ENCODE results near the gene NTSR1.

Gene NTSR1

DNA sequence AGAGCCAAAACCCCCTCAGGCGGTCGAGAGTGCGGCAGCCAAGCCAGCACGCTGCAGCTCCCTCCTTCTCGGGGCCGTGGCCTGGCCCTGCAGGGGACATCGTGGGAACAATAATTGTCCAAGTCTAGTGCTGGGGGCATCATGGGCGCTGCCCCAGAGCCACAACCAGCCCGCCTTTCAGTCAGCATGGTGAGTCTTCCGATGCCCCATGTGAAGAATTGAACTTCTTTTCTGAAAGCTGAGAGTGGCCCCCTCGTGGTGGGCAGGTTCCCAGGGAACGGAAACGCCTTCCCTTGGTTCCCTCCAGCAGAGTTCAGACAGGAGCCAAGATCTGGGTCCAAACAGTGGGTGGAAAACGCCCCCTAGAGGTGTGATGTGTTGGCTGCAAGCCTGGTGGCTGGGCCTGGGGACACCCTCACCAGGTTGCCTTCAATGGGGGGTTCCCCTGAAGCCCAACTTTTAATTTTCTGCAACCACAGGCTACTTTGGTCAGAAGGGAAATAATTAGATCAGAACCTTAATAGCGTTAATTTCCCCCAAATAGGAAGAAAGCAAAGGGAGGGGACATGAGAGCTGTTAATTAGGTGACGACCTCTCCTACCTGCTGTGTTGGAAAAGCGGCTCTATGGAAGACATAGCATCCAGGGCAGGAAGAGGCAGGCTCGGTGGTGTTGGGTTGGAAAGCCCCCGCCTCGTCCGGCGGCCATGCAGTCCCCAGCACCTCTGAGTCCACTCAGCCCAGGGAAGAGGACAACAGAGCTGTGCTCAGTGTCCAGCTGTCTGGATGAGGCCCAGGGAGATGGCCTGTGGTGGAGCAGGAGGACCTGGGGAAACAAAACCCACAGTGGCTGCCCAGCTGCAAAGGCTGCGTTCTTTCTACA, 82.9 kb downstream of the NTSR1 start:
- DNase-seq = no peak

GRCh38 chr20:62792182-62792939, 83.7 kb downstream of the NTSR1 start:
- no peak for DNase-seq

- no peak for DNase-seq
These were observed 84.5 kb downstream of the NTSR1 start for GRCh38 chr20:62792940-62793756.

GRCh38 chr20:62793757-62794006, 85.0 kb downstream of the NTSR1 start:
- DNase-seq = no peak

DNA sequence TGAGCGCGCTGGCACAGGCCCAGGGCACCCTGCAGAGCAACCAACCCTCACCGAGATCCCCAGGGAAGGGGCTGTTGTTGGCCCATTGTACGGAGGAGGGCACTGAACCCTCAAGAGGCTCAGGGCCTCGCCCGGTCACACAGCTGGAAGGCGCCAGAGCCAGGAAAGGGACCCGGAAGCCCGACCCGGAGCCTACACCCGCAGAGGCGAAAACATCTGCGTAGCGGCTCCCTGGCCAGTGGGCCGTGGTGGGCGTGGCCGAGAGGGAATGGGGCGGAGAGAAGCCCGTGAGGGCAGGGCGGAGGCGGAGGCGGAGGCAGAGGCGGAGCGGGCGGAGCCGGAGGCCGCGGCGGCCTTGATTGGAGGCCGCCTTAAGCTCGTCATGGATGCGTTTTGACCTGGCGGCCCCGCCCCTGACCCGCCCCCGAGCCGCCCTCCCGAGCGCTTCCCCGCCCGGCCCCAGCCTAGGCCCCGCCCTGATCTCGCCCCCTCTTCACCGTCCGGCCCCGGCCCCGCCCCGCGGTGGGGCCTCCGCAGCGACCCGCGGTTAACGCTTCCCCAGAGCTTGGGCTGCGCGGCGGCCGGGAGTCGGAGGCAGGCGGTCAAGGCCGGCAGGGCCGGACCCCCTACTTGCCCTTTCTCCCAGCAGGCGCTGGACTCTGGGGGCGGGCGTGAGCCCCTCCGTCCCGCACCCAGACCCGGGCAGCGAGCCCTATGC, 85.5 kb downstream of the NTSR1 start:
- DNase-seq = peak; percentile 87

DNA sequence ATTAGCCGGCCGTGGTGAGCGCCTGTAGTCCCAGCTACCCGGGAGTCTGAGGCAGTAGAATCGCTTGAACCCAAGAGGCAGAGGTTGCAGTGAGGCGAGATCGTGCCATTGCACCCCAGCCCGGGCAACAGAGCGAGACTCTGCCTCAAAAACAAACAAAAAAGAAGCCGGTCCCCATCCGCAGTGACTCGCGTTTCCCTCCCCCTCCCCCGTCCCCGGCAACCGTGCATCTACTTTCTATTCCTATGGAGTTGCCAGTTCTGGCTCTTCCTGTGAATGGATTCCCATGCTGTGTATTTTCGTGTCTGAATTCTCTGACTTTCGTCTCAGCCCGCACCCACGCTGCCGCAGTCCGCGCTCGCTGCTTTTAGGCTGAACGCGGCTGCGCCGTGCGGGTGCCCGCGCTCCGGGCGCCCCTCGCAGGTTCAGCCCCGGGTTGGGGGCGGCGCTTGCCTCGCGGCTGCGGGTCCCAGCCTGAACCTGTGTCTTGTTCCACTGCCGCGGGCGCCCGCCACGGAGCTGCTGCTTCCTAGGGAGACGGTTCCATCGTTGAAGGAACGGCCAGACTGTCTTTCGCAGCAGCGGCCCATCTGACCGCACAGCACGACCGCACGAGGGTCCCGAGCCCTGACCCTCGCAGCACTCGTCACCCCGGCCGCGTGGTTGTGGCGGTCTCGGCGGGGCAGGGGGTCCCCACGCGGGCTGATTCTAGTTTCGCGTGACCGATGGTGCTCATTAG, 86.6 kb downstream of the NTSR1 start:
- peak; percentile 55 for DNase-seq

DNA sequence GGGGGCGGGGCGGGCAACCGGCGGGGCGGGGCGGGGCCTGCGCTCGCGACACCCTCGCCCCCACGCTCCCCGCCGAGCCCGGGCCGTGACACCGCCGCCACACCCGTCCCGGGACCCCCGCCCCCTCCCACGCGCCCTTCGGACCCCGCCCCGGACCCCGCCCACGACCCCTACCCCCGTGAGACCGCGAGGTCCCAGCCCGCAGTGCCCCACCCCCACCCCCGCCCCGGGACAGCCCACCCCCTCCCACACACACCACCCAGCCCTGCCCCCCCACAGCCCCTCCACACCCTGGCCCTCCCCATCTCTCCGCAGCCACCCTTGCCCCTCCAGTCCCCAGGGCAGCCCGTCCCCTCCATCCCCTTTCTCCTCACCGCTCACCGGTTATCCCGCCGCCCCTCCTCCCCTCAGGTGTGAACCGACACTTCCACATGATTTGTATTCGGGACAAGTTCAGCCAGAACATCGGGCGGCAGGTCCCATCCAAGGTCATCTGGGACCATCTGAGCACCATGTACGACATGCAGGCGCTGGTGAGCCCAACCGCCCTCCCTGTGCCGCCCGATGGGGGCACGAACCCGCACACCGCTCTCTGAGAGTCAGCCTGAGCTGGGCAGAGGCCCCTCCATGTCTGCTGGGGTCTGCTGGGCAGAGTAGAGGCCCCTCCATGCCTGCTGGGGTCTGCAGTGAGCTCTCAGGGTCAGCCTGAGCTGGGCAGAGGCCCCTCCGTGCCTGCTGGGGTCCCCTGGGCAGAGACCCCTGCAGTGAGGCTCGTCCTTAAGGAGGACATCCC, 88.3 kb downstream of the NTSR1 start:
- no peak for DNase-seq

- DNase-seq = no peak
These were observed 89.3 kb downstream of the NTSR1 start for GRCh38 chr20:62797671-62798532.

DNA sequence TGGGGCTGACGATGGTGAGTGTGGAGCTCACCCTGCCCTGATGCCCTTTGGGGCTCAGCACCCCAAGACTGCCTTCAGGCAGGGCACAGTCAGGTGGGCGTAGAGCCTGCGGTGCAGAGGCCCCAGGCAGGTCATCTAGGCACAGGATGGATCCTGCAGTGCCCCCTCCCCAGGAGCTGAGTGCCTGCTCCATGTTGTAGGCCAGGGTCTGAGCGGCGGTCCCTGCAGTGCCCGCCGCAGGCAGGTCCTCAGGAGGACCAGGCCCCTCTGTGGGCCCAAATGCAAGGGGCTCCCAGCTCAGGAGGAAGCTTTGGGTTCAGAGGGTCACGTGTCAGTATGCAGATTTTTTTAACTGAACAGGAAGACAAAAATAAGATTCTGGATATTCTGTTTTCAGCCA, 90.4 kb downstream of the NTSR1 start:
- DNase-seq = no peak

DNA sequence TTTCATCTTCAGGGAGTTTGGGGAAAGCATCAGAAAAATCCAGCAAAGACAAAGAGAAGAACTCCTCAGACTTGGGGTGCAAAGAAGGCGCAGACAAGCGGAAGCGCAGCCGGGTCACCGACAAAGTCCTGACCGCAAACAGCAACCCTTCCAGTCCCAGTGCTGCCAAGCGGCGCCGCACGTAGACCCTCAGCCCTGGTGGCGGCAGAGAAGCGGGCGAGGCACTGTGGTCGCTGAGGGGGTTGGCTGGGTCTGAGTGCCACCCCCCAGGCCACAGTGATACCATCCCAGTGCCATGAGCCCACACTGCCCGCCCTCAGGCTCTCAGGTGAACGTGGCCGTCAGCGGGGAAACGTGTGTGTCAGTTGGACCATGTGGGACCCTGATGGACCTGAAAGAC, 90.8 kb downstream of the NTSR1 start:
- DNase-seq = no peak

- DNase-seq = no peak
These were observed 91.2 kb downstream of the NTSR1 start for GRCh38 chr20:62799873-62800272.

DNA sequence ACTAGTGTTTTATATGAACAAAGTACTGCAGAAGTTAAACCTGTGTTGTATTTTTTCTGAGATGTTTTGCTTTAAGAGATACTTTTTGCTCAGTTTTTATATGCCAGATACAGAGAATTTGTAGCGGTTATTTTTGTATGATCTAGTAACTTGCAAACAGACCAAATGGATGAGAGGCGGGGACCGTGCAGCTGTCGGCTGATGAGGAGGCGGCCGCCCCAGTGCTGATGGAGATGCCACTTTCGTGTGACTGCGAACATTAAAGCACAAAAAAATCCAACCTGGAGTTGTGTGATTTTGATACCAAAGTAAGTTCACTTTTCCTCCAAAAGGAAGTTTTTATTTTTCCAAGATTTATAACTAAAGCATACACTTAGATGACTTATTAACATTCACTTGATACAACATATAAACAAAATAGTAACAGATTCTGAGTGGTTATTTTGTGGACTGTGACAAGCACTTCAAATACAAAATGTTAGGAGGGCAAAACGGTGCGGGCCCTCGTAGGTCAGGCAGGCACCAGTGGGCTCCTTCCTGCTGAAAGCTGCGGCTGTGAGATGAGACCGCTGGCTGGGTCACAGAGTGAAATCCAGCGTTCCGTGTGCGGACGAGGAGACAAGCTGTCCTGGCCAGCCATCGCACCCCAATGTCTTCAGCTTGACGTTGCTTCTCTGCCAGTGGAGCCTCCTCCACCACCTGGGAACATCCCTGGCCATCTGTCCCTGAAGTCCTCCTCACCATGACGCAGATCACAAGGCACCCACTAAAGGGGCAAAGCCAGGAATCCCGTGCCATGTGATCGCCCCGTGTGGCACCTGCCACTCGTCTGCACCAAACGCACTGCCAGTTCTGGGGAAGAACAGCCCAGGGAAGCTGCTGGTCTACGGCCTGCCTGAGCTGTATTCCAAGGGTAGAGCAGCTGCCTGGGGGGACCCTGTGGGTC, 92.0 kb downstream of the NTSR1 start:
- no peak for DNase-seq

- DNase-seq = no peak
These were observed 92.8 kb downstream of the NTSR1 start for GRCh38 chr20:62801284-62802010.

DNA sequence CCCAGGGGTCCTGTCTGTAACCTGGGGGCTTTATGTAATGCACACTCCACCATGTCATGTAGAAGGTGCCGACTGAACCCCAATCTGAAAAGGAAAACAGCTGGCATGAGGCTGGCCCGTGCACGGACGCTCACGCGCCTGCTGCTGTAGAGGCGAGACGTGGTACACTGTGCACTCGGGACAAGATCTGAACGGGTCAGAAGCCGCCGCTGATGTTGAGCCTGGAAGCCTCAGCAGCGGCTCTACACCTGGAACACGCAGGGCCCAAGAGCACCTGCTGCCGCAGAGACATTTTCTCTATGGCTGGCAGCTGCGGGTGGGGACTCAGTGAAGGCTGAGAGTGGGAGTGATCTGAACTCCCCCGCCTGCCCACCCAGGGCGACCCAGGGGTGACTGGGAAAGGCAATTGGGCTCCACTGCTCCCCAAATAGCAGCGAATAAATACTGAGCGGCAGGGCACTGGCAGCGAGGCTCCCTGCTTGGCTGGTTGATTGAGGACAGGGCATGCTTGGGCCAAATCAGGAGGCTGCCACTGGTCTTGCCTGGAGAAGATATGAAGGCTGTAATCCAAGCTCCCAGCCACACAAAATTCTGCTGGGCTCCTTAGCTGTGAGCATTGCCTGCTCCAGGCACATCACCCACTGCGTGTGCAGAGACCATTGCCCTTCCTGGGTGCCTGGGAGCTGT, 93.5 kb downstream of the NTSR1 start:
- DNase-seq = no peak

DNA sequence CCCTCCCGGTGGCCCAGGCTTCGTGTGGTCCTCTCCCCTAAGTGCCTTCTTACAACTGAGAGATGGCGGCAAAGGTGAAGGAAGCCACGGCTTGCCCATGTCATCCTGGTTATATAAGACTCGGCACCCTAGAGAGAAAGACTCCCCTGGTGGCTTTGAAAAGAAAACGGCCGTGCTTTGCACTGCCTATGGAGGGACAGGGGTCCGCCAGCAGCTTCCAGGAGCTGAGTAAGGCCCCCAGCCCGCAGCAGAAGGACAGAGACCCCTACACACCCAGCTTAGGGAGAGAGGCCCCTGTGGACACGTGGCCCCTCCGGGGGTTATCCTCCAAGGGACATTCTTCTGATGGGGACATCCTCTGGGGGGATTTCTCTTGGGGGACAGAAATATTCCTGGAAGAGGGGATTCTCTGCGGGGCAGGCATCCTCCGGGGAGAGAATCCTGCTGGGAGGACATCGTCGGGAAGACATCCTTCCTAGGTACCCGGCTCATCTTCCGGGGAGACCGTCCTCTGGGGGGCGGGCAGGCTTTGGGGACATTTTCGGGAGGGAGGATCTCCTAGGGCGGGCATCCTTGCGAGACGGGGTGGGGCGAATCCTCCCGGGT, 95.5 kb downstream of the NTSR1 start:
- DNase-seq = no peak

- peak; percentile 71 for DNase-seq
These were observed 96.1 kb downstream of the NTSR1 start, which contains the start of gene OGFR for GRCh38 chr20:62804627-62805154. TSS of gene OGFR (plus strand) at chr20:62804835. CDS start at chr20:62804860, 25 bp downstream.
